ENCODE measurements around the gene CFAP206.
A peak's percentile ranks its signal among the peaks of the same experiment; 100 is the strongest.
"Not testable (repeated sequence)": the region's sequence is repeated elsewhere in the genome, so short reads cannot be mapped to it uniquely, and the experiment has no call there.

CFAP206 gene

GRCh38 chr6:87420360-87420759, 12.6 kb downstream of the CFAP206 start:
- DNase-seq (ENCODE audit: low spot score) = no peak

GRCh38 chr6:87421576-87421975, 13.8 kb downstream of the CFAP206 start:
- DNase-seq (ENCODE audit: low spot score) = no peak

DNA sequence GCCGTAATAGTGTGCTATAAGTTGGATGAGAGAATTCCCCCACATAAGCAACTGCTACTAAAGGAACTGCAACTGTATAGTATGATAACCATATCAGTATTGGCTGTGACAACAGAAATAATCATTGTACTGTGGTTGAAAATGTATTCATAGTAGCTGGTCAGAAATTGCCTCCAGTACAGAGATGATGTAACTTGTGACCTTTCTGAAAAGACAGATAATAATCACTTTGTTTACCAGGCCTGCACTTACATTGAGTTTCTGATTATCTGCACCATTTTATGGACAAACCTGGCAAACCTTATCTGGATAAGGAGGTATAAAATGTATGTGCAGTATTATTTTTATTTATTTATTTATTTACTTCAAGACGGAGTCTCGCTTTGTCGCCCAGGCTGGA, 19.0 kb downstream of the CFAP206 start:
- DNase-seq (ENCODE audit: low spot score) = no peak

DNA sequence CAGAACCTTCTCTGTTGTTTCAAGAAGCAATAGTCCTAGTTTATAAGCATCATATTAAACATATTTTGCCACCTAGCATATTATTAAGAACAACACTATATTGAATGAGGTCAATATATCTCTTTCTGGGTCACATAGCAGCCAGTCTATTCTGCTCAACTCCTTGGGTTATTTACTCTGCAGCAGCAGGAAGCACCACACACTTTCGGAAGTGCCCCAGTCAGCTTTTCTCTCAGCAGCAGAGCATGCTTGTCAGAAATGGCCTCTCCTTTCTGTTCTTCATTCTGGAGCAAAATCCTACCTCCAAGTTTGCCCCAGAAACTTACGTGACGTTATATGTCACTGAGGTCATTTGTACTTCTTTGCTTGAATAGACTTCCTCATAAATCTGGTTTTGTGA, 22.7 kb downstream of the CFAP206 start:
- no peak for DNase-seq (ENCODE audit: low spot score)

DNA sequence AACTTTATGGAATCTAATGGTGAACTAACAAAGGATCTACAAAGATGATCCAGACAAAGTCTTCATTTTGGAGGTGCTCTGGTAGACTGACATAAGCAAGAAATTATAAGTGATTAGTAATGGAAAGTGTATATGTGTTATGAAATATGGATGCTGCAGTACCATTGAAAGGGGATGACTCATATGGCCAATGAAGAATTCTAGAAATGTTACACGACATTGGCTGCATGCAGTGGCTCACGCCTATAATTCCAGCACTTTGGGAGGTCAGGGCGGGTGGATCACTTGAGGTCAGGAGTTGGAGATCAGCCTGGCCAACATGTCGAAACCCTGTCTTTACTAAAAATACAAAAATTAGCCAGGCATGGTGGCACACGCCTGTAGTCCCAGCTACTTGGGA, 23.5 kb downstream of the CFAP206 start:
- no peak for DNase-seq (ENCODE audit: low spot score)

GRCh38 chr6:87436435-87436834, 28.7 kb downstream of the CFAP206 start:
- peak; percentile 38 for DNase-seq (ENCODE audit: low spot score)

DNA sequence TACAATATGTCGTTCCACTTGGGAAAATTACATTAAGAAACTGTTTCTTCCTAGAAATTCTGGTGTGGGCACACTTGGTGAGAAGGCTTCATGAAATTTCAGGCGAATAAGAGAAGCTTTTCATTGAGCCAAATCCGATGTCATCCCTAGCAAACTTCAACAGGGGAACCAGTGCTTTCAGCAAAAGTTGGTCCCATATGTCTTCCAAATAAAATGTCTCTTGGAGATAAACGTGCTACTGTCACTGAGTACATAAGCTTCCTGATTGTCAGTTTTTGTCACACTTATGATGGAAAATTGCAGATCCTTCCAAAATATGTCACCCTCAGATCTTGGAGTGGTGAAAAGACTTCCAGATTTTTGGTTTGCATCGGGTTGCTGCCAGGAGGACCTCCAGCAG, 33.9 kb downstream of the CFAP206 start:
- DNase-seq (ENCODE audit: low spot score) = no peak

DNA sequence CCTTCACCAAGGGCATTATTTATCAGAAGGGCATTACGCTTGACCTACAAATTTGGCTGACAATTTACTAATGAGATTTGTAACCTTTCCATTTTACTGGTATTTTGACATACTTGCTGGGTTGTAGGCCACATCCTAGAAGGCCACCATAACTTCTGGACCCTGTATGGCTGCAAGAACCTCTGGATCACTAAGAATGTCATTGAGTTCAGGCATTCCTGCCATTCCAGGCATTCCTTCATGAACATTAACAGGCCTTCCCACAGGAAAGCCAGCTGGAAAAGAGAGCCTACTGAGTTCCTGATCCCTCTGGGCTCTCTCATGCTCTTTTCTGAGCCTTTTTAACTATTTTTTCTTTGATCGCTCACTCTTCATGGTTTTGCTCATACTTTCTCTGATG, 36.6 kb downstream of the CFAP206 start:
- no peak for DNase-seq (ENCODE audit: low spot score)

DNA sequence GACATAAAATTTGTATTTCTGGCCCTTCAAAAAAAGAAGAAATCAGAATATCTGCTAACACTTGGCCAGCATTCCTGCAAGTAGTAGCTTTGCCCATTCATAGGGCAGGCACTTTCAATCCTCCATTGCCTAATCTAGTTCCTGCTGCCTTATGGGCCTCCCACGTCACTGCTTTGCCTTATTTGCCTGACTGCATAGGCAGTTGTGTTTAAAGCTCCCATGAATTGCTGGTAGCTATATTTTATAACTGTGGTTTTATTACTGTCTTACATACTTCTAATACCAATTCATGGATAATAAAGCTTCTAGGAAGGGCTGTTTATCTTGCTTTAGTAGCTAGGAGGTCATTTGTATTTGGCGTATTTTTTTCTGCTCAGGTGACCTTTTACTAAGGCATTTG, 57.3 kb downstream of the CFAP206 start:
- DNase-seq (ENCODE audit: low spot score) = no peak

- peak; percentile 85 for DNase-seq (ENCODE audit: low spot score)
Observed at GRCh38 chr6:87472525-87473418, 65.0 kb downstream of the CFAP206 start, which contains the start of gene SLC35A1. TSS of gene SLC35A1 (plus strand) at chr6:87472974. CDS start at chr6:87473004, 30 bp downstream.

- peak; percentile 56 for DNase-seq (ENCODE audit: low spot score)
Observed at GRCh38 chr6:87473419-87473903, 65.7 kb downstream of the CFAP206 start.

GRCh38 chr6:87481931-87482330, 74.2 kb downstream of the CFAP206 start:
- DNase-seq (ENCODE audit: low spot score) = no peak

DNA sequence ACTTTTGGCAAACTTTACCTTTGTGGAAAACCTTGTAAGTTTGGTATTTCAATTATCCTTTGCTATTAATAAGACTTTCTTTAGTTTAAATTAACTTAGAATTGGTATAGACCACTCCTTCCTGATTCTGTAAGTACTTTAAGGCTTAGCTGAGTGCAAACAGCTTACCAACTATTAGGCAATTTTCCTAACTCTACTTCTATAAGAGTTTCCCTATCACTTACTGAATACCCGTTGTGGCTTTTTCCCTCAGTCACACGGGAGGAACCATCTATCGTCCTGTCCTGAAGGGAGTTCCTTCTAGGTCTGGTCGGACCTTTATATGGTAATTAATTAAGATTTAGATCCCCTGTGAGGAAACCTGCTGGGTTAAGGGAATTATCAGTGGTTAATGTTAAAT, 74.6 kb downstream of the CFAP206 start:
- DNase-seq (ENCODE audit: low spot score) = no peak

GRCh38 chr6:87483929-87484328, 76.2 kb downstream of the CFAP206 start:
- peak; percentile 7 for DNase-seq (ENCODE audit: low spot score)

DNA sequence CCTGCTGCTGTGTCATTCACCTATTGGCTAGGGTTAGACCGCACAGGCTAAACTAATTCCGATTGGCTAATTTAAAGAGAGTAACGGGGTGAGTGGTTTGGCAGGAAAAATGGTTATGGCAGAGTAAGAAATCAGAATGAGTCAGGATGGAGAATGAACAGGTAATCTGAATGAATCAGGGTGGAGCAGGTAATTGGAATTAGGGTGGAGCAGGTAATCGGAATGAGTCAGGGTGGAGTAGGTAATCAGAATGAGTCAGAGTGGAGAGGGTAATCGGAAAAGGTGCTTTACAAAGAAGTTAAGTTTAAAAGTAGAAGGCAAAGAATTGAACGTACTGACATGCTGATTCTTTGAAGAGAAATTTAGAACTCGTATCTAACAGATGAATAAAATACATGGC, 76.7 kb downstream of the CFAP206 start:
- no peak for DNase-seq (ENCODE audit: low spot score)

DNA sequence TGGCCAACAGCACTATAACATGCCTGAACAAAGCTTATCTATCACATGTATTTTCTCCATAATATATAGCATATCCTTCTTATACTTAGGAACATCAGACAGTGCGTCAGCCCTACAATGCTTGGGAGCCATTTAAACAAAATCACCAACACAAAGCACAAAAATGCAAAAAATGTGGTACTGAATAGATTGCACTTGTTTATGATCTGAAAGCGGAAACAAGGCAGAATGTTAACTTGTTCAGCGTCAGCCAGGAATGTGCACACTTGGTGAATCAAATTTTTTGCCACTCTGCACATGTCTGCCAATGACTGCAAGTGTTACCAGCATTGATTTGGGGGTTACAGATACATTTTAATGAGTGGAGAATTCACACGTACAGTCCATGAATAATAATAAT, 79.8 kb downstream of the CFAP206 start:
- no peak for DNase-seq (ENCODE audit: low spot score)

GRCh38 chr6:87489326-87489725, 81.6 kb downstream of the CFAP206 start:
- not testable (repeated sequence) for DNase-seq (ENCODE audit: low spot score)

DNA sequence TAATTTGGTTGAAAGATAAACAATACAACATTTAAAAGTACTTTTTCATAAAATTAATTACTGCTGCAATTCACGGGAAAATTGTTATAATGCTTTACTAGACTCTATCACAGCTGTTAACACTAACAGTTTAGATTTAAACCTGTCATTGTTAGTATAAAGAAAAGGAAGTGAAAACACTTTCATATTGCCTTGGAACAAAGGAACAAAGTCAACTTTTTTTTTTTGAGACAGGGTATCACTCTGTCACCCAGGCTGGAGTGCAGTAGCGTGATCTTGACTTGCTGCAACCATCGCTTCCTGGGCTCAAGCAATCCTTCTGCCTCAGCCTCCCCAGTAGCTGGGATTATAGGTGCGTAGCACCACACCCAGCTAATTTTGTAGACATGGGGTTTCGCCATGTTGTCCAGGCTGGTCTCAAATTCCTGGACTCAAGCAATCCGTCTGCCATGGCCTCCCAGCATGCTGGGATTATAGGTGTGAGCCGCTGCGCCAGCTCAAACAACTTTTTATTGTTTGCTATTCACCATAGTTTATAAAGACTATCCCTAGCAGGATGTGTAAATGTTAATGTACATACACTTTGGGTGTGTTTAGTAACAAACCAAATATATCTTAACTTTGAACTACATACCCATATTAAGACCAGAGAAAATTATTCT, 87.1 kb downstream of the CFAP206 start:
- no peak for DNase-seq (ENCODE audit: low spot score)

DNA sequence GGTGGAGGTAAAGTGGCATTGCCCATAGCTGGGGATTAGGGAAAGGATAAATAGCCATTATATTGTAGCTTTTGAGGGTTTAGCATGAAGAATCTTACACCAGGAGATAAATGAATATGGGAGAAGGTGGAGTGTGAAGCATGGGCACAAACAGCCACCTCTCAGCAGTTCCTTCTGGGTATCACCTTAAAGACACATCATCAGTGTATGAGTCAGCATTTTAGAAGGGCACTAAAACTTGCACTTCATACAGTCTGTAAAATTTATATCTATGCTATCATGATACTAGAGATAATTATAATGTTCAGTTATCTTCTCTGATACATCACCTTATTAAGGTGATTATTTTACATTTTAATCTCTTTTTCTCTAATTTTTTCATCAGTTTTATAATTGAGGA, 90.3 kb downstream of the CFAP206 start:
- no peak for DNase-seq (ENCODE audit: low spot score)

DNA sequence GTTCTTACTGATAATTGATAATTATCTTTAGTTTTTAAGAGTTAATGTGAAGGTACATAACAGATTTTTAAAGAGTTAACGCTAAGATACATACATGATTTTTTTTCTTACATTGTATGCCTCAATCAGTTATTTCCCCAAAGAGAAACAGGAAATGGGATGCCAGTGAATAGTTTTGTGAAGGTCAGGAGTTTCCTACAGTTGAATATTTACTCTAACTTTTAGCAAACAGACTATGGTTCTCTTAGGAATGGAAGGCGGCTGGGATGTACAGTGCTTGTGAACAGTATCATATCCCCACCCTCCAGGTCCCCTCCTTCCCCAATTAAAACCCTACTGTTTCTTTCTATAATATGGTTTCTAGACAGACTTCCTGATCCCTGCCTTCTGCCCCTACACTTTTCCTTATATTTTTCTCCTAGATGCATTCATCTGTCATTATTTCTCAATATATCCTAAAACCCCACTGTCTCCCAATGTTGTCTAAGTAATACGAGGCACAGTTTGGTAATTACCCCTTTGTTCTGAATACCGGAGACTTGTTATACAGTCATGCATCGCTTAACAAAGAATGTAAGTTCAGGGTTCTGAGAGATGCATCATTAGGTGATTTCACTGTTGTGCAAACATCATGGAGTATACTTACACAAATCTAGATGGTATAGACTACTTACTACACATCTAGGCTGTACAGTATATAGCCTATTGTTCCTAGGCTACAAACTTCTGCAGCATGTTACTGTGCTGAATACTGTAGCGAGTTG, 94.2 kb downstream of the CFAP206 start:
- no peak for DNase-seq (ENCODE audit: low spot score)

DNA sequence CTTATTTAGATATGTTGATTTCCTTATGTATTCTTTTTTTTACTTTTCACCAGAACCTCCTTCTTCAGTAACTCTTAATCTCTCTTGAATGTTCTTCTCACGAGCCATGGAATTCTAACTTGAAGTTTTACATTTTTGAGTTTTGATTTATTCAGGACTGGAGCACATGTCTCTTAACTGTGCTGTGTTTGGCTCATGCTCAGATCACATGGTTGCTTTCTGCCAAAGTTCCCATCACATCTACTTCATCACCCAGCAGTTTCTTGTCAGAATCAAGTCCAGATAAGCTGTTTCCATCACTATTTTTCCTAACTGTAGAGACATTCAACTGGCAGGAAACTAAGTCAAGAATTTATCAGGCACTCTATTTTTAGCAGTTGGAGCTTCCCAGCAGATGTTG, 96.7 kb downstream of the CFAP206 start:
- DNase-seq (ENCODE audit: low spot score) = no peak
